ENCODE data around the gene CHST9.

Gene CHST9

GRCh38 chr18:26864658-26865057 lies 320.4 kb downstream of the CHST9 start:
- DNase-seq (ENCODE audit: low read depth in 2 of 2) = no peak

- DNase-seq (ENCODE audit: low read depth in 2 of 2) = no peak
Observed at GRCh38 chr18:26863921-26864497, 321.1 kb downstream of the CHST9 start.

GRCh38 chr18:26863122-26863879 lies 321.8 kb downstream of the CHST9 start:
- no peak for DNase-seq (ENCODE audit: low read depth in 2 of 2)

- DNase-seq (ENCODE audit: low read depth in 2 of 2) = no peak
Observed at GRCh38 chr18:26862084-26862483, 323.0 kb downstream of the CHST9 start.

All from stimulated activated CD8-positive, alpha-beta memory T cell treated with anti-CD3 and anti-CD28 coated beads, Interleukin-15, amount 100 ng/mL, for 4 hours (primary cell).